Common myeloid progenitor, CD34-positive (primary cell): ENCODE measurements around the gene C18orf63.
A peak's percentile ranks its signal among the peaks of the same experiment; 100 is the strongest.
"Not testable (repeated sequence)": the region's sequence is repeated elsewhere in the genome, so short reads cannot be mapped to it uniquely, and the experiment has no call there.

Experiments
- CTCF ChIA-PET: fragments of 350-600 bp; sonication (Branson Sonifier 250); formaldehyde crosslinking; loops from one replicate; lab custom pipeline; 2021; ENCODE audit warnings: antibody characterized with exemption; lab: Charles Lee
- POLR2A ChIA-PET: fragments of 350-600 bp; sonication (Branson Sonifier 250); formaldehyde crosslinking; loops from one replicate; lab custom pipeline; 2021; ENCODE audit warnings: antibody characterized with exemption; lab: Charles Lee
- DNase-seq, 3 donors: peaks; one replicate each; pipeline versions ENCODE4 v3.0.0 to v3.0.0-alpha.2; 2013
- H3K27ac ChIP-seq, 2 experiments: 1 replicate in 1 of 2; 2 replicates in 1 of 2; pipeline ENCODE4 v1.7.0; 2013; ENCODE audit warnings: inconsistent platforms in 2 of 2, low read length in 2 of 2, mild to moderate bottlenecking in 2 of 2, low read depth in 1 of 2, moderate library complexity in 1 of 2; ENCODE audit not compliant: severe bottlenecking in 2 of 2, insufficient read depth in 1 of 2, poor library complexity in 1 of 2
- H3K27me3 ChIP-seq, 5 experiments: replicated peaks in 2 of 5; 1 replicate in 3 of 5; 2 replicates in 2 of 5; pipeline versions ENCODE4 v1.6.1 to v1.7.0; 2013; ENCODE audit warnings: low read length in 4 of 5, mild to moderate bottlenecking in 2 of 5, moderate library complexity in 2 of 5, inconsistent platforms in 1 of 5; ENCODE audit not compliant: insufficient read depth in 5 of 5, control insufficient read depth in 4 of 5
- H3K36me3 ChIP-seq, 4 experiments: 1 replicate in 2 of 4; 2 replicates in 2 of 4; pipeline versions ENCODE4 v1.6.1 to v1.7.0; 2013; ENCODE audit warnings: low read length in 3 of 4, control low read depth in 1 of 4, mild to moderate bottlenecking in 1 of 4; ENCODE audit not compliant: control insufficient read depth in 4 of 4, insufficient read depth in 4 of 4
- H3K4me1 ChIP-seq, 4 experiments: 1 replicate in 3 of 4; 2 replicates in 1 of 4; pipeline versions ENCODE4 v1.6.1 to v1.7.1; 2013; ENCODE audit warnings: low read length in 3 of 4, mild to moderate bottlenecking in 3 of 4, control low read depth in 1 of 4, inconsistent platforms in 1 of 4, moderate library complexity in 1 of 4; ENCODE audit not compliant: control insufficient read depth in 4 of 4, insufficient read depth in 4 of 4; ENCODE audit errors: control extremely low read depth in 1 of 4
- H3K4me3 ChIP-seq, 7 experiments: 1 replicate in 4 of 7; 2 replicates in 3 of 7; pipeline versions ENCODE4 v1.5.1 to v1.7.0; 2013; ENCODE audit warnings: mild to moderate bottlenecking in 7 of 7, low read length in 6 of 7, moderate library complexity in 6 of 7, inconsistent platforms in 2 of 7, low read depth in 2 of 7, control low read depth in 1 of 7; ENCODE audit not compliant: insufficient read depth in 4 of 7, control insufficient read depth in 1 of 7; ENCODE audit errors: extremely low read depth in 1 of 7
- H3K9me3 ChIP-seq, 5 experiments: 1 replicate in 4 of 5; 2 replicates in 1 of 5; pipeline versions ENCODE4 v1.6.1 to v1.7.1; 2013; ENCODE audit warnings: low read length in 4 of 5, mild to moderate bottlenecking in 2 of 5, inconsistent platforms in 1 of 5, low read depth in 1 of 5, moderate library complexity in 1 of 5; ENCODE audit not compliant: control insufficient read depth in 4 of 5, insufficient read depth in 2 of 5; ENCODE audit errors: control extremely low read depth in 1 of 5
- WGBS: methylation state at CpG from one replicate; pipeline ENCODE4 v1.1.5; 2013; ENCODE audit not compliant: insufficient coverage; 5-methylcytosine and 5-hydroxymethylcytosine counted together

The C18orf63 gene

DNA sequence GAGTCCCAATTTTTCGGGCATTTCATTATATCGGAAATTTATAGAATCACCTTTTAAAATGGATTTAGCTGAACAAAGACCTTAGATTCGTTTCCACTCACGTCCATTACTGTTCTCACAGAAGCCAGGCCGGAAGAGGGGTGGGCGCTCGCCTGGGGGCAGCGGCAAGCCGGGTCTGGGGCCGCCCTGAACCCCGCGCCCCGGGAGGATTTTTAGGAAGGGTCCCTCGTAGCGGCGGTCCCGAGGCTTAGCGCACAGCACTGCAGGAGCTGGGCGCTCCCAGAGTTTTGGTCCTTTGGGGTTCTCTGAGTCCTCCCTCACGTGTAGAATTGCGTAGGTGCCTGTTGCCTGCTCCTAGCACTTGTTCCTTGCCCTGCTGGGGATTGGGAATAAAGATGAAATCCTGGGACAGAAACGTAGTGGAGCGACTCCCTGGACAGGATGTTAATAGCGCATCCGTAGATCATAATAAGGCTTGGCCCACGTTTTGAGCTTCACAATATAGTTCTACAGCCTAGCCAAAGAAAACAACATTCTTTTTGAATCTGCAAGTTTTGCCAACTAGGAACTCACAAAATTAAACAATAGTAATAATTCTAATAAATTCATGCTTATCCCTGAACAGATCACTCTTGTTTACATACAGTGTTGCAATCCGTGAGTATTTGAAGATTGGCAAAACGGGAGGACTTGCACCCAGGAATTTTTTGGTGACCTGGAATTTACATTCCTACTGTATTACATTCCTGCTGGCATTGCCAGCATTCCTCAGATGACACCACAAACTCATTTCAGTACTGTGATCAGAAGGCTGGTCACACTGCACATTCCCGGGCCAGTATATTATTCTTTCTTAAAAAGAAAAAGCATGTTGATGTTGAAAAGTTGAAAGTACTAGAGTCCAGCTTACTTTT is 875 bp downstream of the C18orf63 start:
- 95% methylated on average over 28 of the region's 29 CpGs for WGBS
- no peak overlapping the region for H3K4me3 ChIP-seq
- H3K4me1 ChIP-seq, result no peaks in the 10 kb centered on the region
- H3K9me3 ChIP-seq, result peaks cover 0 to 6% (median 0%) of the 10 kb centered on the region in 5 experiments
- ChIA-PET CTCF (interaction anchor here (1.2 to 1.4 kb wide), 2 partner anchors 13 to 26 kb away, joined by 3 to 7 read pairs; no protein-coding TSS in a partner anchor), POLR2A (no interaction called here)
- DNase-seq, result no peak
- no peaks in the 10 kb centered on the region for H3K36me3 ChIP-seq
- H3K27ac ChIP-seq, result no peak overlapping the region
- no peaks in the 10 kb centered on the region for H3K27me3 ChIP-seq

DNA sequence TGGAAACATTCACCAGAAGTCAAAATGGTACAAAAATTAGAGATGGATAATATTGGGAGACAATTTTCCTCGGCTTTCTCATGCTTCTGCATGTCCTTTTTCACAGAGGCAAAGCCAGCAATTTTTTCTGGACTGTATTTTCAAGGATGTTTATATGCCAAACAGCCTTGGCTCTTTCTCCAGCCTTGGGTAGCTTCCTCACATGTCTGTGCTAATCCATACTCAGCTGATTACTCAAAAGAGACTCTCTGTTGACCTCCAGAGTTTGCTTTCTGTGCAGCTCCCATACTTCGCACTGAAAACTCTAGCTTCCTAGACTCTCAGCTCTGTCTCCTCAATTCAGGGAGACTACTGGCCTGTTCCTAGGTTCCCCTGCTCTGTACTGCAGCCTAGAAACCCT is 10.6 kb downstream of the C18orf63 start:
- CTCF ChIA-PET, result interaction anchor here (0.9 kb wide), 1 partner anchor 126 kb away, joined by 3 read pairs; no protein-coding TSS in a partner anchor
- DNase-seq, result no peak

GRCh38 chr18:74326791-74327190 is 11.2 kb downstream of the C18orf63 start:
- POLR2A ChIA-PET, DNase-seq, H3K36me3 ChIP-seq, H3K27ac ChIP-seq, H3K9me3 ChIP-seq, H3K4me1 ChIP-seq, H3K27me3 ChIP-seq, H3K4me3 ChIP-seq: not testable (repeated sequence)
- CTCF ChIA-PET, result interaction anchor here (0.9 to 1.2 kb wide), 2 partner anchors 8 to 126 kb away, joined by 3 read pairs; no protein-coding TSS in a partner anchor
- WGBS, result no CpG with 5 or more reads among the region's 3 CpGs

More for the DNA sequence above, 10.6 kb downstream of the C18orf63 start:
- Histone ChIP-seq H3K4me1 (no peaks in the 10 kb centered on the region), H3K27me3 (no peaks in the 10 kb centered on the region), H3K36me3 (no peaks in the 10 kb centered on the region), H3K4me3 (no peak overlapping the region), H3K27ac (no peak overlapping the region), H3K9me3 (no peaks in the 10 kb centered on the region)
- POLR2A ChIA-PET, result no interaction called here
- 100% methylated on average over 1 of the region's 2 CpGs for WGBS

DNA sequence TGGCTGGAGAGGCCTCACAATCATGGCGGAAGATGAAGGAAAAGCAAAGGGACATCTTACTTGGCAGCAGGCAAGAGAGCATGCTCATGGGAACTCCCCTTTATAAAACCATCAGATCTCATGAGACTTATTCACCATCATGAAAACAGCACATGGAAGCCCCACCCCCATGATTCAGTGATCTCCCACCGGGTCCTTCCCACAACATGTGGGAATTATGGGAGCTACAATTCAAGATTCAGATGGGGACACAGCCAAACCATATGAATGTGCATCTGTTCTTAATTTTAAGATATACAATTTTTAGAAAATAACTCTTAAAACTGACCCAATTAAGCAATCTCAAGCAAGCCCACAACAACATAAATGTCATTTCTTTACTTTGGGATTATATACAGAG is 12.6 kb downstream of the C18orf63 start:
- no peaks in the 10 kb centered on the region for H3K9me3 ChIP-seq
- no peaks in the 10 kb centered on the region for H3K4me1 ChIP-seq
- ChIA-PET POLR2A (no interaction called here), CTCF (interaction anchor here (1.0 kb wide), 1 partner anchor 177 kb away, joined by 3 read pairs; no protein-coding TSS in a partner anchor)
- no peak overlapping the region for H3K4me3 ChIP-seq
- DNase-seq, result no peak
- no CpG with 5 or more reads among the region's 2 CpGs for WGBS
- H3K36me3 ChIP-seq, result no peaks in the 10 kb centered on the region
- no peak overlapping the region for H3K27ac ChIP-seq
- H3K27me3 ChIP-seq, result no peaks in the 10 kb centered on the region

- no CpG with 5 or more reads among the region's 1 CpG for WGBS
- ChIA-PET CTCF (interaction anchor here (1.0 to 1.3 kb wide), 4 partner anchors 12 to 136 kb away, joined by 3 to 7 read pairs (median 4); no protein-coding TSS in a partner anchor), POLR2A (no interaction called here)
- DNase-seq, result no peak
- no peaks in the 10 kb centered on the region for H3K9me3 ChIP-seq
- H3K27me3 ChIP-seq, result no peaks in the 10 kb centered on the region
- no peaks in the 10 kb centered on the region for H3K4me1 ChIP-seq
- no peaks in the 10 kb centered on the region for H3K36me3 ChIP-seq
- no peak overlapping the region for H3K4me3 ChIP-seq
- no peak overlapping the region for H3K27ac ChIP-seq
Observed at GRCh38 chr18:74329688-74330205, 14.1 kb downstream of the C18orf63 start.

GRCh38 chr18:74331404-74331803 is 15.8 kb downstream of the C18orf63 start:
- no peak overlapping the region for H3K27ac ChIP-seq
- no peaks in the 10 kb centered on the region for H3K36me3 ChIP-seq
- 100% methylated on average over 1 of the region's 2 CpGs for WGBS
- H3K27me3 ChIP-seq, result no peaks in the 10 kb centered on the region
- POLR2A ChIA-PET, result no interaction called here
- no peaks in the 10 kb centered on the region for H3K9me3 ChIP-seq
- DNase-seq, result peak; percentile 22 to 41 (median 37)
- CTCF ChIA-PET, result no interaction called here
- H3K4me3 ChIP-seq, result no peak overlapping the region
- no peaks in the 10 kb centered on the region for H3K4me1 ChIP-seq

DNA sequence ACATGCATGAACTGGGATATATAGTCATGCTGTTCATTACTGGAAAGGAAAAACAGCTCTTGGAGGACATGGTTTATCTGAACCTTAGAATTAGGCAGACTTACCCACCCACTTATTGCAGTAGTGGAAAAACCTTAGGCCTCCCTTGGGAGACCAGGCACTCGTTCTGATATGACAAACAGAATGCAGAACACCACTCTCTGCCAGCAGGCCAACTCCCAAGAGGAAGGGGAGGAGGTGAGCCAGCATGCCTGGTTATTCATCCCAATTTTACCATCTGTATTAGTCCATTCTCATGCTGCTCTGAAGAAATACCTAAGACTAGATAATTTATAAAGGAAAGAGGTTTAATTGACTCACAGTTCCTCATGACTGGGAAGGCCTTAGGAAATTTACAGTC is 17.5 kb downstream of the C18orf63 start:
- no peak overlapping the region for H3K4me3 ChIP-seq
- H3K9me3 ChIP-seq, result no peaks in the 10 kb centered on the region
- CTCF ChIA-PET, result interaction anchor here (1.5 kb wide), 1 partner anchor 133 kb away, joined by 3 read pairs; no protein-coding TSS in a partner anchor
- POLR2A ChIA-PET, result interaction anchor here (0.6 kb wide), 1 partner anchor 195 kb away, joined by 3 read pairs; no protein-coding TSS in a partner anchor
- no peaks in the 10 kb centered on the region for H3K36me3 ChIP-seq
- no peaks in the 10 kb centered on the region for H3K27me3 ChIP-seq
- no peak for DNase-seq
- H3K27ac ChIP-seq, result no peak overlapping the region
- no peaks in the 10 kb centered on the region for H3K4me1 ChIP-seq
- 83% methylated on average over 1 of the region's 1 CpG for WGBS
